Mucosa of descending colon (tissue), 3 donors: ENCODE data around the gene PRRT1. TPM values are rescaled to one million over a fixed set of nuclear protein-coding genes. Genes with fewer than 3 reads are reported as not detected.

Experiments
- ATAC-seq: fragments of 200-7000 bp; cut with Tn5 transposase; one replicate; pipeline ENCODE4 v1.9.1; 2020; ENCODE audit warnings: mild to moderate bottlenecking, moderate library complexity
- DNase-seq, 3 donors: peaks; one replicate each; pipeline ENCODE4 v3.0.0-alpha.2; 2020
- H3K36me3 ChIP-seq: fragments of 200-600 bp; one replicate; pipeline ENCODE4 v1.8.0; 2021; ENCODE audit warnings: low read depth, mild to moderate bottlenecking
- H3K4me1 ChIP-seq: fragments of 200-600 bp; one replicate; pipeline ENCODE4 v1.8.0; 2021; ENCODE audit warnings: low read depth, mild to moderate bottlenecking
- H3K4me3 ChIP-seq: fragments of 200-600 bp; one replicate; pipeline ENCODE4 v1.8.0; 2021; ENCODE audit warnings: mild to moderate bottlenecking
- H3K9me3 ChIP-seq: fragments of 200-600 bp; one replicate; pipeline ENCODE4 v1.8.0; 2021; ENCODE audit warnings: mild to moderate bottlenecking
- CTCF ChIP-seq: fragments of 200-600 bp; IDR thresholded peaks from one replicate; pipeline ENCODE4 v1.8.0; 2022; ENCODE audit warnings: antibody characterized with exemption, mild to moderate bottlenecking
- intact Hi-C, 2 donors: fragments of 100-400 bp; cut with DNase I in 1 of 2; cut with micrococcal nuclease in 1 of 2; formaldehyde crosslinking; loops; one replicate each; pipeline versions ENCODE4 v1.11.0 to v1.11.1; 2022; cut with DNase I, micrococcal nuclease
- total RNA-seq, 3 donors: library from RNA; stranded (reverse); fragmentation: NEBNext Ultra II Directional in 2 of 3; extraction: Animal tissue kit (Norgen Biotek cat#: 25700) in 2 of 3; gene quantifications; one replicate each; pipeline versions ENCODE4 v1.2.1 to v1.2.4, GENCODE V29; 2021 to 2023
- donor health status: DM: no; HTN: no; CAD: no; lungs with moderate emphysema.
- donor health status: DM: no; HTN: no; CAD: no.
- donor health status: DM: no; HTN: yes; CAD: no.

The PRRT1 gene
- total RNA-seq, 3 donors from 2014 or later = 0.96 to 6.6 (median 2.0) TPM

- TF ChIP-seq CTCF = no peak
- Histone ChIP-seq H3K36me3 (no peaks in the 10 kb centered on the region), H3K4me3 (no peak overlapping the region), H3K9me3 (no peaks in the 10 kb centered on the region), H3K4me1 (peaks cover 16% of the 10 kb centered on the region)
- intact Hi-C loops = no loop called here
- DNase-seq (no peak), ATAC-seq (no peak)
These were observed 19.6 kb downstream of the PRRT1 start for GRCh38 chr6:32132110-32132509.

- Histone ChIP-seq H3K4me3 (no peak overlapping the region), H3K36me3 (no peaks in the 10 kb centered on the region), H3K4me1 (peaks cover 22% of the 10 kb centered on the region), H3K9me3 (no peaks in the 10 kb centered on the region)
- no peak for TF ChIP-seq CTCF
- ATAC-seq = no peak
- intact Hi-C loops = no loop called here
- DNase-seq = no peak
These were observed 20.2 kb downstream of the PRRT1 start for GRCh38 chr6:32131439-32131948.

GRCh38 chr6:32129297-32130088, 22.2 kb downstream of the PRRT1 start:
- DNase-seq (peak in 1 of 3 donors; percentile 46), ATAC-seq (peak; percentile 66)
- H3K4me3 ChIP-seq = peak overlapping the region; percentile 5
- peaks cover 25% of the 10 kb centered on the region for H3K4me1 ChIP-seq
- no peaks in the 10 kb centered on the region for H3K36me3 ChIP-seq
- intact Hi-C loops = no loop called here
- no peak for TF ChIP-seq CTCF
- no peaks in the 10 kb centered on the region for H3K9me3 ChIP-seq

GRCh38 chr6:32128751-32129296, 22.9 kb downstream of the PRRT1 start:
- ATAC-seq = no peak
- peak in 2 of 3 donors; percentile 41 to 59 for DNase-seq
- H3K36me3 ChIP-seq = no peaks in the 10 kb centered on the region
- H3K4me1 ChIP-seq = peaks cover 25% of the 10 kb centered on the region
- H3K9me3 ChIP-seq = no peaks in the 10 kb centered on the region
- no peak for TF ChIP-seq CTCF
- no peak overlapping the region for H3K4me3 ChIP-seq
- intact Hi-C loops = no loop called here

GRCh38 chr6:32127717-32128592, 23.8 kb downstream of the PRRT1 start, which contains the start of gene ATF6B:
Gene ATF6B (minus strand): TSS chr6:32128246. CDS start chr6:32128207, 39 bp downstream.
- DNase-seq (peak; percentile 95 to 99 (median 98)), ATAC-seq (peak; percentile 92)
- TF ChIP-seq CTCF = no peak
- peaks cover 25% of the 10 kb centered on the region for H3K4me1 ChIP-seq
- intact Hi-C loops = no loop called here
- H3K9me3 ChIP-seq = no peaks in the 10 kb centered on the region
- H3K4me3 ChIP-seq = peak within 1 kb of the TSS; percentile 80
- no peaks in the 10 kb centered on the region for H3K36me3 ChIP-seq
